Measurements from ENCODE around the gene TP53BP2.

Gene TP53BP2

GRCh38 chr1:223763881-223764280 is 81.9 kb downstream of the TP53BP2 start:
- no peak for DNase-seq (ENCODE audit: low spot score)

DNA sequence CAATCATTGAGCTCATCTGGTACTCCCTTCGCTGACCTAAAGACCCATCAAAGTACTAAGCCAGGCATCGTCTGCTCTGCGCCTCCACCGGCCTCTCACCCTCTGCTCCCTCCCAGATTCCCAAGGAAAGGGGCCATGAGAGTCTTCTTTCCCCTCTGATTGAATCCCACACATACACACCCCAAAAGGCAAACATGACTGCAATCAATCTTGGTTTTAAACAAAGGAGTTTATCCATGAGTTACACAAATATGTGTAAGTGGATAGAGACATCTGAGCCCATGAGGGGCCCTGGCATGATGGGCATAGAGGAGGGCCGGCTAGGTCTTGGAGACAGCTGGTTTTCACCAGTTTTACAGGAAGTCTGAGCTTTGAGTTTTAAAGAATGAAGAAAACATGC is 82.5 kb downstream of the TP53BP2 start:
- DNase-seq (ENCODE audit: low spot score), result no peak

- no peak for DNase-seq (ENCODE audit: low spot score)
These were observed 84.3 kb downstream of the TP53BP2 start for GRCh38 chr1:223761411-223761810.

DNA sequence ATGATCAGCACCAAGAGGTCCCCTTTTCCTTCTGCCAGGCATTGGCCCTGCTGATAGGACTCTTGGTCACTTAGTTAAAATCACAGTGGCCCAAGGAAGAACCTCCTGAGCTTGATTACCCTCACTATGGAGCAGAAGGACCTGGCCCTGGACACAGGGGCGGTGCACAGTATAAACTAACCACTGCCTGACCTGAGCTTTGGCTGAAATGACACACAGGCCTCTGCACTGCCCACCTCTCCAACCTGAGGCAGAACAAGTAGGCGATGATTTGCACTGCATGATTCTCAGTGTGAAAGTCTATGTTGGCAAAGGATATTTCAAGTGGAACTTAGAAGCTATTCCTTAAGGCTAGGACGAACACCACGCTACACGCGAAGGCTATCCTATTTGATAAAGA is 84.9 kb downstream of the TP53BP2 start:
- DNase-seq (ENCODE audit: low spot score), result no peak

DNA sequence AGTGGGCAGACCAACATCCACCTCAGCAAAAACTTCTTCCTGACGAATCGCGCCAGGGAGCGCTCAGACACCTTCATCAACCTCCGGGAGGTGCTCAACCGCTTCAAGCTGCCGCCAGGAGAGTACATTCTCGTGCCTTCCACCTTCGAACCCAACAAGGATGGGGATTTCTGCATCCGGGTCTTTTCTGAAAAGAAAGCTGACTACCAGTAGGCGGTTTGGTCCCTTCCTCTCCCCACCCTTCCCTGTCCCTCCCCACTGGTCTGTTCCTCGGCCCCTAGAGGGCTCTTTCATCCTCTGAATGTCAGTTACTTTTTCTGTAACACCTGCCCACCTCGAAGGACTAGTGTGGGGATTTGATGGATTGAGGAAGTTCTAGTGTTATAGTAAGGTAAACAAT is 86.5 kb downstream of the TP53BP2 start:
- DNase-seq (ENCODE audit: low spot score), result no peak

DNA sequence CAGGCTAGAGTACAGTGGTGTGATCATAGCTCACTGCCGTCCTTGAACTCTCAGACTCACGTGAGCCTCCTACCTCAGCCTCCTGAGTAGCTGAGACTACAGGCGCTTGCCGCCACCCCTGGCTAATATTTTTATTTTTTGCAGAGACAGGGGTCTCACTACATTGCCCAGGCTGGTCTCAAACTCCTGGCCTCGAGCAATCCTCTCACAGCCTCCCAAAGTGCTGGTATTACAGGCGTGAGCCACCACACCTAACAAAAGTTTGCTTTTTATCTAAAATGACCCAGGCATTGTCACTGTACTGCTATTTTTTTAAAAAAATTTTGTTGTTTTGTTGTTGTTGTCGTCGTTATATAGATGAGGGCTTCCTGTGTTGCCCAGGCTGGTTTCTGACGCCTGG is 87.0 kb downstream of the TP53BP2 start:
- no peak for DNase-seq (ENCODE audit: low spot score)

DNA sequence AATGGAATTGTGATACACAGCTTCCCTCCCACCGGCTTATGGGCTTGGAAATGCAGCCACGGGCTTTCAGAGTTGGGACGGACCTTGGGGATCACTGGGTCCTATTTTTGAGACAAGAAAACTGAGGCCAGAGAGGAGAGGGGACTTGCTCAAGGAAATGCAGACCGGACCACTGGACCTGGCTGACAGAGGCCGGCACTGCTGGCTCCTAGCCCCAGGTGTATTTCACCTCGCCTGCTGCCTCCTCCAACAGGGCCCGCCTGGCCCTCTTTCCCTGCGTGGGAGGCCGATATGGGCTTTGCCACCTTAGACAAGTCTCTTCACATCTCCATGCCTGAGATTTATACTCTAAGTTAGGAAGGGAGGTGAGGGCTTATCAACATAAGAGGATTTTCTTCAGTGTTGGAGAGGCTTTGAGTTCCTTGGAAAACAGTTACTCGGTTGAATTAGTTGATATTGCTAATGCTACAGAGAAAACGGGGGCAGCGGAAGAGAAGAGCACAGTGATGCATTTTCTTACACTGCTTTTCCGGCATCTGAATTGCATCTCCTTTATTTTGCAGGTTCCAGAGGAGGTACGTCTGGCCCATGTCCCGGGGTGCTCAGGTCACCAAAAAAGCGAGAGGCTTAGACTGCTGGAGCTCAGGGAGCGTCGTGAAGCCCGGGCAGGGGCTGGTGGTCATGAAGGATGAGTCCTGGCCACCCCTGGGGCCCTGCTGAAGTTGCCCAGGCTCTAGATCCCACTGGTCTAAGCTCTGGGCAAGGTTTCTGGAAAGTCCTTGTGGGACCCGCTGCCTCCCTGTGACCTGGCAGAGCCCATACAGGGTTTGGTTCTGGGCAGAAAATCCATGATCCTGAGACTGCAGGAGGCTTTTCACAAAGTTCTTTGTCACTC is 88.7 kb downstream of the TP53BP2 start:
- no peak for DNase-seq (ENCODE audit: low spot score)

DNA sequence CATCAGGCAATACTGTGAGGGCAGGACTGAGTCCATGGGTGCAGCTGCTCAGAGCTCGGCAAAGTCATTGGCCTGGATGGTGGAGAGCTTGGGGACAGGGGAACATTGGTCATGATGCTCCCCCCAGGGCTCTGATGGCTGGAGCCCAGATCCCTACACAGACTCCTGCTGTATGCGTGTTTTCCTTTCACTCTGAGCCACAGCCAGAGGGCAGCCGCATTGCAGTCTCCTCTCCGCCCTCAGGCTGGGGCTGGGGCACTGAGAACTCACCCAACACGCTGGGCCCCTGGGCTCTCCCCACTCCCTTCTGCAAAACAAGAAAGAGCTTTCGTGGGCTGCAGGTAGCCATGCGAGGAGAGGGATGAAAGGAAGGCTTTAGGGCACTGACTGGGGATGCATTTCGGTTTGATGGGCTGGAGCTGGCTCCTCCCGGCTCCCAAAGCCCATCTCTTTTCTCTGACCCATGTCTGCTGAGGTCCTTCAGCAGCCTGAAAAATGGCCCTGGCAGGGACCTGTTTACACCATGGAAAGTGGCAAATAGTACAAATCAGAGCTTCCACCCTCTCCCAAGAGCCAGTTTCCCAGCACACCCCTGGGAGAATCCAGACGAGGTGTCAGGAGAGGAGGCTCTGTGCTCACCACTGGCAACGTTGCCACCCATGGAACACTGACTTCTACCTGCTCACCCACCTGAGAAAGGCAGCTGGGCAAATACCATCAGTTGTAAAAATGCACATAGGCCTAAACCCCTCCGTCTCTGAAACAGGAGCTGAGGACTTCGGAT is 89.6 kb downstream of the TP53BP2 start:
- DNase-seq (ENCODE audit: low spot score), result no peak

GRCh38 chr1:223755432-223755792 is 90.3 kb downstream of the TP53BP2 start:
- no peak for DNase-seq (ENCODE audit: low spot score)

DNA sequence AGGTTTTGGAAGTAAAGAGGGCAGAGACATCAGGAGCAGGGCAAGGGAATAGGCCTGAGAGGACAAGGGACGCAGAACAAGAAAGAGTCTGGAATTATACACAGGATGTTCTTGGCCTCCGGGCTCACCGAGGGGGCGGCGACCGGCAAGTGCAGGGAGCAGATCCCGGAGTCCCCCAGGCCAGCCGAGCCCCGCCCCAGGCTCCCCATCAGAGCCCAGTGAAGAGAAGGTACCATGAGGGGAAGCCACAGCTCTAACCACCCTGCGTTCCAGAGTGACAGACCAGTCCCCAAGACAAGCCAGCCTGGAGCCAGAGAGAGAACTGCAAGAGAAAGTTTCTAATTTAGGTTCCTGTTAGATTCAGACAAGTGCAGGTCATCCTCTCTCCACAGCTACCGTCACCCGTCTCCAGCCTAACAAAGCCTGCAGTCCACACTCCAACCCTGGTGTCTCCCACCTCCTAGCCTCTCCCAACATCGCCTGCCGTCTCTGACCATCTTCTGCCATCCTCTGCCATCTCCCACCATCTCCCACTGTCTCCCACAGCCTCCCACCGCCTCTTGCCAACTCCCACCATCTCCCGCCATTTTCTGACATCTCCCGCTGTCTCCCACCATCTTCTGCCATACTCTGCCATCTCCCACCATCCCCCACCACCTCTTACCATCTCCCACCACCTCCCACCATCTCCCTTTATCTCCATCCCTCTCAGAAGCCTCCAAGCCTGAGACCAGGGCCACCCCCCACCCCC is 90.9 kb downstream of the TP53BP2 start:
- DNase-seq (ENCODE audit: low spot score), result no peak

GRCh38 chr1:223752721-223753515 is 92.8 kb downstream of the TP53BP2 start:
- no peak for DNase-seq (ENCODE audit: low spot score)

DNA sequence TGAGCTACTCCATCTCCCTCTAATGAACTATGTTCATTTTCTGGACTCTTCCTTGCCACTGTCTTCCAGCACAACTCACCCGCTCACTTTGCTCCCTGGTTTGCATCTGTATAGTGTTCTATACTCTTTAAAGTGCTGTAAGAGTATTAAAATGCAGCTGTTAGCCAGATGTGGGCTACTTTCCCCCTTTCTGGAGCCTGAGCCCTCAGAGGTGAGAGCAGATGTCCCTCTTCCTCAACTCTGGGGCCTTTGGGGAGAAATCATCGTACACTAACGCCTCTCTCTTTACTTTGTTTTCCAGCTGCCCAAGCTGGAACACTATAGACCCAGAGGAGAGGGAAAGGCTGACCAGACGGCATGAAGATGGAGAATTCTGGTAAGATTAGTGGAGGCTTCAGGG is 94.1 kb downstream of the TP53BP2 start:
- no peak for DNase-seq (ENCODE audit: low spot score)

DNA sequence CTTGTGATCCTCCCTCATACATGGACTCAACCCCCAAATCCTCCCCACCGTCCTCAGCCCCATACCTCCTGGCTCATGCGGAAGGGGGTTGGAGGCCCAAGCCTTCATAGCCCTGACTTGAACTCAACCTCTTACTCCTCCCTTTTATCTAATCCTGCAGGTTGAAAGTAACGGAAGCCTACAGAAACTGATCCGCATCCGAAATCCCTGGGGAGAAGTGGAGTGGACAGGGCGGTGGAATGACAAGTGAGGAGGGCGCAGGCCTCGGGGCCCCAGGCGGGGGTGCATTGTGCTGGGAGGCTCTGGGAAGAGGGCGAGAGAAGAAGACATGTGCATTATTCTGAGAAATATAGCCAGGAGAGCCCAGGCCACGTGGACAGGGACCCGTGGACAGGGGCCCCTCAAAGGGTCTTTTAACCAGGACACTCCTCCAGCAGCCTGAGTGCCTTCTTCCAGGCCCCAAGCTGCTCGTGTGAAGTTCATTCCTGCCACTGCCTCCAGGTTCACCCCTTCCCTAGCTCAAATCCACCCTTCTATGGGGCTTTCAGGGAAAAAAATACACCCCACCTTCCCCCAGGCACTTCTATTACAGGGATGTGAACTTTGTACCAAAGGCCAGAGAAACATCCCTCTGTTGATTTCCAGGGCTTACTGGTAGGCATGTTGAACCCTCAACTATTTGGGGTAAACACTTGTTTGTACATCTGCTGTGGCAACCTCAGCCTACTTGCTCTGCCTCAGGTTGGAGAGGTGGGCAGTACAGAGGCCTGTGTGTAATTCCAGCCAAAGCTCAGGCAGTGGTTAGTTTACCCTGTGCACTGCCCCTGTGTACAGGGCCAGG is 94.8 kb downstream of the TP53BP2 start:
- no peak for DNase-seq (ENCODE audit: low spot score)

GRCh38 chr1:223748773-223749733 is 96.7 kb downstream of the TP53BP2 start:
- peak; percentile 54 for DNase-seq (ENCODE audit: low spot score)

DNA sequence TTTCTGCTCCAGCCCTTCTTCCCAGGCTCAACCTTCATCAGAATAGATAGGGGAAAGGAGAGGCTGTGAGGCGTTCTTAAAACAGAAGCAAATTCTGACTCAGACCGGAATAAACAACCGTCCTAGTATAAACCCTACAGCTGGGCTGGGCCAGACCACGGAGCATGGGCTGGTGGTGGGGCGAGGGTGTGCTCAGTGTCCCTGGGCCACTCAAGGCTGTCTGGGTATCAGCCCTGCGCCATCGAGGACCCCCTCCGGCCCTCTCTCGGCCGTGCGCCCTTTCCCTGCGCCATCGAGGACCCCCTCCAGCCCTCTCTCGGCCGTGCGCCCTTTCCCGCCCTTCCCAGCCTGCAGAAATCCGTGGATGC is 97.4 kb downstream of the TP53BP2 start:
- no peak for DNase-seq (ENCODE audit: low spot score)

- no peak for DNase-seq (ENCODE audit: low spot score)
These were observed 97.9 kb downstream of the TP53BP2 start for GRCh38 chr1:223747838-223748335.

- DNase-seq (ENCODE audit: low spot score), result no peak
These were observed 100.0 kb downstream of the TP53BP2 start for GRCh38 chr1:223745731-223746130.

GRCh38 chr1:223742856-223743517 is 102.8 kb downstream of the TP53BP2 start:
- no peak for DNase-seq (ENCODE audit: low spot score)

GRCh38 chr1:223741861-223742260 is 103.9 kb downstream of the TP53BP2 start:
- DNase-seq (ENCODE audit: low spot score), result no peak
